Stimulated activated CD8-positive, alpha-beta memory T cell treated with anti-CD3 and anti-CD28 coated beads, Interleukin-12 subunit alpha, Interleukin-12 subunit beta, amount 100 ng/mL, for 24 hours (primary cell): ENCODE data around the gene MORC4.
A peak's percentile ranks its signal among the peaks of the same experiment; 100 is the strongest.

ENCODE experiments used
- DNase-seq: peaks from one replicate; pipeline ENCODE4 v3.0.0-alpha.2; 2020; ENCODE audit errors: extremely low read depth

Gene MORC4

GRCh38 chrX:106905064-106905708 is 94.8 kb downstream of the MORC4 start:
- DNase-seq = no peak

GRCh38 chrX:106903856-106904528 is 96.0 kb downstream of the MORC4 start:
- DNase-seq = no peak

- DNase-seq = no peak
Observed at GRCh38 chrX:106903291-106903824, 96.7 kb downstream of the MORC4 start, which contains the start of gene RIPPLY1. TSS of gene RIPPLY1 (minus strand) at chrX:106903341. CDS start at chrX:106903287, 54 bp downstream.

GRCh38 chrX:106902684-106903083 is 97.3 kb downstream of the MORC4 start:
- DNase-seq = no peak

GRCh38 chrX:106901781-106902219 is 98.2 kb downstream of the MORC4 start:
- no peak for DNase-seq

- no peak for DNase-seq
Observed at GRCh38 chrX:106901341-106901740, 98.7 kb downstream of the MORC4 start.

- DNase-seq = no peak
Observed at GRCh38 chrX:106899841-106900240, 100.2 kb downstream of the MORC4 start.

- no peak for DNase-seq
Observed at GRCh38 chrX:106899276-106899675, 100.7 kb downstream of the MORC4 start.

GRCh38 chrX:106898462-106898861 is 101.5 kb downstream of the MORC4 start:
- DNase-seq = no peak

GRCh38 chrX:106897259-106897658 is 102.8 kb downstream of the MORC4 start:
- DNase-seq = no peak

- no peak for DNase-seq
Observed at GRCh38 chrX:106894978-106895452, 105.0 kb downstream of the MORC4 start.

GRCh38 chrX:106894392-106894909 is 105.6 kb downstream of the MORC4 start:
- peak; percentile 19 for DNase-seq

- DNase-seq = no peak
Observed at GRCh38 chrX:106891762-106892460, 108.1 kb downstream of the MORC4 start.
